ENCODE data around the gene ANLN.

DNA sequence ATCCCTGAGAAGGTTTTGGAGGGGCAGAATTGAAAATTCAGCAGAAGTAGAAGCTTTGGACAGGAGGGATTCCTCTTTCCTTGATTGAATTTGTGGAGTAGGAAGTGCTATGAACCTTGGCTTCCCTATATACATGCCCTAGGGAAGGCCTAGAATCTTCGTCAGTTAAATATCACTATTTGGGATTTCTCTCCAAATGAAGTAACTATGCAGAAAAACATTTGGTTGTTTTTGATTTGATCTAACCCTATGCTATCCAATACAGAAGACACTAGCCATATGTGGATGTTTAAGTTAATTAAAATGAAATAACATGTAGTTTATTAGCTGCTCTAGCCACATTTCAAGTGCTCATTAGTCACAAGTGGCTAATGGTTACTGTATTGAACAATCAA lies 15.7 kb downstream of the ANLN start:
- TF ChIP-seq, protein P1, sequence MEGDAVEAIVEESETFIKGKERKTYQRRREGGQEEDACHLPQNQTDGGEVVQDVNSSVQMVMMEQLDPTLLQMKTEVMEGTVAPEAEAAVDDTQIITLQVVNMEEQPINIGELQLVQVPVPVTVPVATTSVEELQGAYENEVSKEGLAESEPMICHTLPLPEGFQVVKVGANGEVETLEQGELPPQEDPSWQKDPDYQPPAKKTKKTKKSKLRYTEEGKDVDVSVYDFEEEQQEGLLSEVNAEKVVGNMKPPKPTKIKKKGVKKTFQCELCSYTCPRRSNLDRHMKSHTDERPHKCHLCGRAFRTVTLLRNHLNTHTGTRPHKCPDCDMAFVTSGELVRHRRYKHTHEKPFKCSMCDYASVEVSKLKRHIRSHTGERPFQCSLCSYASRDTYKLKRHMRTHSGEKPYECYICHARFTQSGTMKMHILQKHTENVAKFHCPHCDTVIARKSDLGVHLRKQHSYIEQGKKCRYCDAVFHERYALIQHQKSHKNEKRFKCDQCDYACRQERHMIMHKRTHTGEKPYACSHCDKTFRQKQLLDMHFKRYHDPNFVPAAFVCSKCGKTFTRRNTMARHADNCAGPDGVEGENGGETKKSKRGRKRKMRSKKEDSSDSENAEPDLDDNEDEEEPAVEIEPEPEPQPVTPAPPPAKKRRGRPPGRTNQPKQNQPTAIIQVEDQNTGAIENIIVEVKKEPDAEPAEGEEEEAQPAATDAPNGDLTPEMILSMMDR (conservative IDR thresholded peaks at IDR 0.05; ENCODE audit: low read depth in 2 of 2) = no peak
- TF ChIP-seq NANOG (IDR thresholded peaks at IDR 0.05; ENCODE audit: borderline replicate concordance) = no peak
- TF ChIP-seq JUNB (IDR thresholded peaks at IDR 0.05; ENCODE audit: unreplicated experiment) = no peak
- no peak for TF ChIP-seq EZH2phosphoT487 (IDR thresholded peaks at IDR 0.05; ENCODE audit: unreplicated experiment)
- no peak for TF ChIP-seq EZH2 (IDR thresholded peaks at IDR 0.05; ENCODE audit: low read depth, unreplicated experiment)
- TF ChIP-seq STAT1 (IDR thresholded peaks at IDR 0.05; ENCODE audit: unreplicated experiment) = no peak
- TF ChIP-seq ETS1 (IDR thresholded peaks at IDR 0.05) = no peak
- TF ChIP-seq ZNF331 (CRISPR knock-in tag; IDR thresholded peaks at IDR 0.05; ENCODE audit: low read depth) = no peak
- no peak for TF ChIP-seq POLR2AphosphoS5 (IDR thresholded peaks at IDR 0.05; ENCODE audit: low read depth)
- TF ChIP-seq CREB1 (CRISPR knock-in tag; IDR thresholded peaks at IDR 0.05; ENCODE audit: low read depth) = no peak
